HG03196 (cell line): ENCODE data around the gene GON7.
"Not testable (repeated sequence)": the region's sequence is repeated elsewhere in the genome, so short reads cannot be mapped to it uniquely, and the experiment has no call there.

Source experiments
- ATAC-seq: cut with Tn5 transposase; IDR thresholded peaks from one replicate; pipeline ENCODE4 v1.9.1; 2021; ENCODE audit not compliant: unreplicated experiment

GON7 gene, protein sequence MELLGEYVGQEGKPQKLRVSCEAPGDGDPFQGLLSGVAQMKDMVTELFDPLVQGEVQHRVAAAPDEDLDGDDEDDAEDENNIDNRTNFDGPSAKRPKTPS

DNA sequence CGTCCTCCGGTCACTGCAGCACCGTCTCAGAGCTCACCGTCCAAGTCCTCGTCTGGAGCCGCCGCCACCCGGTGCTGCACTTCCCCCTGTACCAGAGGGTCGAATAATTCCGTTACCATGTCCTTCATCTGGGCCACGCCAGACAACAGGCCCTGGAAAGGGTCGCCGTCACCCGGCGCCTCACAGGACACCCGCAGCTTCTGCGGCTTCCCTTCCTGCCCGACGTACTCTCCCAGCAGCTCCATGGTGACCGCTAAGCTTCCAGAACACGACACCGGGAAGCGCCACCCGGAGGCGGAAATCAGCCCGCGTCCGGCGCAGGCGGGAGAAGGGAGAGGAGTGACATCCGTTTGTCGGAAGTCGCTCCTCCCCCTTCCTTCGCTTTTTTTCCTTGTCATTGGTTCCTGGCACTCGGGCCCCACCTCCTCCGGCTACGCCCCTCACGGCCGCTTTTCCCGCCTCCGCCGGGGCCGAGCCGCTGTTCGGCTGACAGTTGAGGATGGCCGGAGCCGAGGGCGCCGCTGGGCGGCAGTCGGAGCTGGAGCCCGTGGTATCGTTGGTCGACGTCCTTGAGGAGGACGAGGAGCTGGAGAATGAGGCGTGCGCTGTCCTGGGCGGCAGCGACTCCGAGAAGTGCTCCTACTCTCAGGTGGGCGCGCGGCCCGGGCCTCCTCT, at the start of gene GON7, which contains the start of gene UBR7:
Gene GON7 (minus strand): TSS at position 273 of the 675 bp plus-strand sequence. CDS start 28 bp downstream, at position 245.
Gene UBR7 (plus strand): TSS at position 464 of the 675 bp plus-strand sequence. CDS start 36 bp downstream, at position 500.
- ATAC-seq: peak; percentile 77

DNA sequence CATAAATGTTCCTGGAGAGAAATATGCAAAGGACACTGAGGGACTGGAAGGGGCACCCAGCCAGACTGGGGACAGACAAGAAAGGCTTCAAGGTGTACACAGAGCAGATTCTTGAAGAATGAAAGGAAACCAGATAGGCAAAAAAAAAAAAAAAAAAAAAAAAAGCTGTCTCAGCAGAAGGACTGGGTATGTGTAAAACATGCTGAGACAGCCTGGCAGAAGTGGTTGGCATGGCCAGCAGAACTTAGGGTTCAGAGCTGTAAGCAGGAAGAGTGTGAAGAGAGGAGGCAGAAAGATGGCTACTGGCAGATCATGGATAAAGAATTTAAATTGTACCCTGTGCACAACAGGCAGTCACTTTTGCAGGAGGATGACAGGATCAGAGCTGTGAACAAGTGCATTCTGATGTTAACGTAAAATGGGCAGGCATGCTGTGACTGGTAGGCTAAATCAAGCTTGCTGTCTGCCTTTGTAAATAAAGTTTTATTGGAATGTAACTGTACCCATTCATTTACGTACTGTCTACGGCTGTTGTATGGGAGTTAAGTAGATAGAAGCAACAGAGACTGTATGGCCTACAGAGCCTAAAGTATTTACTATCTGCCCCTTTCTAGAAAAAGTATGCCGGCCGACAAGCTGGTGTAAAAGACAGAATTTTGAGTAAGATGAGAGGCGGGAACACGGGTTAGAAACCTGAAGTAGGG, 42.4 kb upstream of the GON7 start:
- ATAC-seq: no peak

DNA sequence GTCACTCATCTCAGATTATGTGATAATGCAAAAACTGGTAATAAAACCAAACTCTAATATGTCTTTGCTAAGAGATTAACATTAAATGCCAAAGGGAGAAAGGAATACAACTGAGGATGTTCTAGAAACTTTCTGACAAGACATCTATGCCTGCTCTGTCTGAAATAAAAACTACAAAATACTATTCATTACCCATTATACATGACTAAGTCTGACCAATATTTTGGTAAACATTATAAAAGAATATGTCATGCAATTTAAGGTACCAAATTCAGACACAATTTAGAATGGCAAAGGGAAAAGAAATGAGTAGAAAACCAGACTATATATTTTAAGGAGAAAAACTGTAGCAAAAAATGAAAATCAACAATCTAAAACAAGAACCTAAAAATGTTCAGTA, 39.7 kb upstream of the GON7 start:
- no peak for ATAC-seq

DNA sequence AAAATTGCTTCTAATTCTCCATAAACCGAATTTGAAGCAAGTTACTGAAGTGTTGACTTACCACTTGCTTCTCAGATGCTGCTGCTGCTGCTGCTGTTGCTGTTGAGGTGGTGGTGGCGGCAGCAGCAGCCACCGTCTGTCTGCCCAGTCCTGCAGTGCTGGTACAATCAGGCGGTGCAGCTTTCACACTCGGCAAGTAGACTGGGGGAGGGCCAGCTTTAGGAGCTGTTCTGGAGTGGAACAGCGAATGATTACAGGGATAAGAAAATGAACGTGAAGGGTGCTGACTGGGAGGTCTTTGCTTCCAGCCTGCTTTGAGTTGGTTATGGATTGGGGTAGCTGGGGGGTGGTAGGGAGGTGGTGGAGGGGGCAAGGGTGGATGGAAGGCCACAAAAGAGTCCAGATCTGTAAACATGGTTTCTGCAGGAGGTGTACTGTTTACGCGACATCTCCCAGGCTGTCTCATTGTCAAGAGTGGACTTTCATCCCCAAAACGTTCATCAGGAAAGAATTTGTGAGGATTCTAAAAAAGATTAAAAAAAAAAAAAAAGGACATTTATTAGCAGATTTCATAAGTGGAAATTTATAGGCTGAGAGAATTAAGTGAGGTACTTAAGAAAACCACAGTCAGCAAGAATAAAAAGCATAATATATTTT, 39.0 kb upstream of the GON7 start:
- no peak for ATAC-seq

DNA sequence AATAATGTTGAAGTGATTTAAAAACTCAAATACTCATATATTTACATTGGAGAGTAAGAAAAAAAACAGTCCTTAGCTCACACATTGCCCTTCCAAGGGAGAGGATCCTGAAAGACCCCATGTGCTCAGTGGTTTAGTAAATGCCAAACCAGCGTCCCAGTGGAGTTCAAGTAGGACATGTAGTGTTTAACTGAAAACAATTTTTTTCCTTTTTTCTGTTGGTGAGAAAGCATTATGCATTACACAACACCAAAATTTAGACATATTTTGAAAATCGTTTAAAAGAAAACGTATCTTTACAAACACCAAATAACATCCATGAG, 33.8 kb upstream of the GON7 start:
- ATAC-seq: no peak

DNA sequence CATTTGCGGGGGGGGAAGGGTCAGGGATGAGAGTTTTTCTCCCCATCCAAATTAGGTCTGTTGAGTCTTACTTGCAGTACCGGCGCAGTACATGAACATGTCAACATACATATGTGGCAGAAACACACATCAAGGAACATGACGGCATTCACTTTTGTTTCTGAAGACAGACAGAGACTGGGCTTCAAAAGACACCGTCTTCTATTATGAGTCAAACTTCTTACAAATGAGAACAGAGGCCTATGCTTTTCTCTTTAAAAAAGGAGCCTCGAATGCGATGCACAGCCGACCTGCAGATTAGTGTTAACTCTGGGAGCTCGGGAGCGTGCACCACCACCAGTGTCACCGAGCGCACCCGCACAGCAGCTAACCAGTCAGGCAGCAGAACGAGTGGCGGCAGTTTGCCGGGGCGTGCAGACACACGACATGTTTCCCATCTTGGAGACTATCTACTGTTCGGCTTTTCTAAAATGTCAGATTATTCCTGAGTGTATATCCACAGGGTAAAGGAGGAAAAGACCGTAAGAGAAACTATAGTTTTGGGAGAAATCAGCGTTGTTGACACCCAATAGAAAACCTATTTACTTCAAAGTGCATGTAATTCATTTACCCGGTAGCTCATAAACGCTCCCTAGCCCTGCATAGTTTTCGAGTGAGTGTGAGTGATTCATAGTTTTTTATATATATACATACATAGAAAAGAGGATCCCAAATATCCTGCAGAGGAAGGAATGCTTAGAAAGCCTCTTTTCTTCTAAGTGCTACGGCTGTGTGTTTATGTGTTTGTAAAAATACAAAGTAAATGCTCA, 33.2 kb upstream of the GON7 start:
- ATAC-seq: no peak

DNA sequence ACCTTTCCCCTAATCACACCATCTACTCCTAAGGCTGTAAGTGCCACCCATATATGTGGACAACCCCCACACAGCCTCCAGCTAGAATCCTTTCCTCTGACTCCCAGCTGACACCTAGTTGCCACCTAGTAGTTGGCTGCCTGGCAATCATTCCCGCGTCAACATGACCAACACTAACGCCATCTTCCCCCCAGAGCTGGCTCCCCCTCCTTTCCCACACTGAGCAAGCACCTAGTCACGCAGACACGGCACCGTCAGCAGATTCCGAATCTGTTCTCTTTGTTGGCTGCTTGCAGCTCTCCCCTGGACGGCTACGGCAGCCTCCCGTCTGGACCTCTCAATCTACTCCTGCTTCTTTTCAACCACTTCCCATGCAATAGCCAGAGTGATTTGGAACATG, 27.9 kb upstream of the GON7 start:
- no peak for ATAC-seq

DNA sequence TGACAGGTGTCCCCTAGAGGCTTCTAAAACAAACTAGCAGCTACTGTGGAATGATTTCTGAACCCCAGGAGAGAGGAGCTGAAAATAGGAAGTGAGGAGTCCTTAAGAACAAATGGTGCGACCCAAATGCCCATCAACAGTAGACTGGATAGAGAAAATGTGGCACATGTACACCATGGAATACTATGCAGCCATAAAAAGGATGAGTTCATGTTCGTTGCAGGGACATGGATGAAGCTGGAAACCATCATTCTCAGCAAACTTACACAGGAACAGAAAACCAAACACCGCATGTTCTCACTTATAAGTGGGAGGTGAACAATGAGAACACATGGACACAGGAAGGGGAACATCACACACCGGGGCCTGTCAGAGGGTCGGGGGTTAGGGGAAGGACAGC, 26.2 kb upstream of the GON7 start:
- ATAC-seq: not testable (repeated sequence)

DNA sequence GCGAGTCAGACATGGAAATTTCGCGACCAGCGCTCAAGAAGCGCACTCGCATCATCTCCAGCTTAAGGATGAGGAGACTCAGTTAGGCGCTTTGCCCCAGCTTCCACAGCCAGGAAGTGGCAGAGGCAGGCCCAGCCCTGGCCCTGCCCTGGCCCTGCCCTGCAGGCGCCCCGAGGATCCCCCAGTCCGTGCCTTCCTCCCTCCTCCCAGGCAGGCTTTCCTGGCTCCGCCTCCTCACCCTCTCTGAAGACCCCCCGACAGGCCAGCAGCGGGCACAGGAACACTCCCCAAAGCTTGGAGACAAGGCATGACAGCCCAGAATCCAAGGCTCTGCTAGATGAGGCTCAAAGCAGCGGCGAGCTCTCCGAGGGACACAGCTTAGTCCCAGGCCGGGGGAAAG, 25.3 kb upstream of the GON7 start:
- no peak for ATAC-seq

DNA sequence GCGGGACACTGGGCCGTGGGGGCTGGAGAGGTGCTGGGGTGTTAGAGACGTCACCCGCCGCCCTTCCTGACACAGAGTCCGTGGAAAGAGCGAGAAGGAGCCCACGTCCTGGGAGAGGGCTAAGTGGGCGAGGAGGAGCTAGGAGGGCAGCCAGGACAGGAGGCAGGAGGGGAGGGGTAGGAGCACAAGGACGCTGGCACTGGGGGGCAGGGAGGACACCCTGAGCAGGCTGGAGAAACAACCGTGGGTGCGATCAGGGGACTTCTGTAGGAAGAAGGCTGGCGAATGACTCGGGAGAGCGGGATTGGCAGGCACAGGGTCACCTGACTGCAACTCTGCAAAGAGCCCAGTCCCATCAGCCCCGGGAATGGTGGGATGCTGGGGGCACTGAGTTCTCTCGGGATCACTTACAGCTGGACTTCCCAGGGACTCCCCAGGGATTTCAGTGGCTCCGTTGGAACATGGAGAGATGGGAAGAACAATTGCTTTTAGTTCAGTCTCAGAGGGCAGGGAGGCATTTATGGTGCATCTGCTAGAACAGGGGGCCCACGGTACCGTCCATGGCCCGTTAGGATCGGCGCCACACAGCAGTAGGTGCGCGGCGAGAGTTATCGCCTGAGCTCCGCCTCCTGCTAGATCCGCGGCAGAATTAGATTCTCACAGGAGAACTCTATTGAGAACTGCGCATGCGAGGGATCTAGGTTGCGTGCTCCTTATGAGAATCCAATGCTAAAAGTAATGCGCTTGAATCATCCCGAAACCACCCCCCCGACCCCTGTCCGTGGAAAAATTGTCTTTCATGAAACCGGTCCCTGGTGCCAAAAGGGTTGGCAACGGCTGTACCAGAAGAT, 24.5 kb upstream of the GON7 start:
- no peak for ATAC-seq

DNA sequence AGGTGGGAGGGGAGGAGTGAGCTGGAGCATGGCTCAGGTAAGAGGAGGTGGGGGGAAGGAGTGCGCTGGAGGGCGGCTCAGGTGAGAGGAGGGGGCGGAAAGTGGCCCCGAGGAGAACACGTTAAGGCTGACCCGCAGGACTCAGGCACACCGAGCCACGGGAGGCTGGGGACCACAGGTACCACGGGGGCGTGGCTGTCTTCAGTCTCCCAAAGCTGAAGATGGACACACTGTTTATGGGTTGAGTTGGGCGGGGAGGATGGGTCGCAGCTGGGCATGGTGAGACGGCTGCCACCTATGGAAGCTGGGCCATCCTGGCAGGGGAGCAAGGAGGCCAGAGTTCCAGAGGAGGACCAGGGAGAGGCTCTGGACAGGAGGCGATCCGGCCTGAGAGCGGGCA, 23.7 kb upstream of the GON7 start:
- no peak for ATAC-seq

DNA sequence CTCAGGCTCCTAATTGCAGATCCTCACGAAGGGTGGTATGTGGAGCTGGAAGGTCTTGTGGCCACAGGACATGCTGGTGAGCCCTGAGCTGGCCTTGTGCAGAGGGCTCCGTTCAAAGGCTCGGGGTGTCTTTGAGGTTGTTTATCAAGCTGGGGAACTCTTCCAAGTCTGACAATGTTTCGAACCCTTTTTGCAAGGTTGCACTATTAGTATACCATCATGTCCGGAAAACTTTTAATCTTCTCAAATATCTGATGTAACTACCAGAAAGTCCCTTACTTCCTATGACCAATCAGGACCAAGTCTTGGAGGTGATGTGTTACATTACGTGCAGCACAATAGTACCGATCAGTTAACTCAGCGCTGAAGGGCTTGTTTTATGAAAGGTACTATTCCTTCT, 21.7 kb upstream of the GON7 start:
- ATAC-seq: no peak

DNA sequence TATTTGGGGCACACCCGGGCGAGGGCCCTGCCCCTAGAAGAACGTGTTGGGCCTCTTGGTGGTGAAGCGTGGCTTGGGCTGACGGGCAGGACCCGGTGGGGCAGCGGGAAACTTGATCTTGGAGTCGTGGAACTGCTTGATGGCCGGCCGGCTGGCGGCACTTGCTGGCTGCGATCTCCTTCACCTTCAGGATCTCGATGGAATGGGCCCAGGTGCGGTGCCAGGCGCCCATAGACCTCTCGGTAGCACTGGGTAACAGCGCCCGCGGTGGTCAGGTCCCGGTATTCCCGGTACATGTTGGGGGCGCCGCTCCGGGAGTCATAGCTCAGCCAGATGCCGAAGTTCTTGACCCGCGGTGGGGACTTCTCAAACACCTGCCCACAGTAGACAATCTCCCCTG, 16.7 kb upstream of the GON7 start:
- ATAC-seq: no peak

DNA sequence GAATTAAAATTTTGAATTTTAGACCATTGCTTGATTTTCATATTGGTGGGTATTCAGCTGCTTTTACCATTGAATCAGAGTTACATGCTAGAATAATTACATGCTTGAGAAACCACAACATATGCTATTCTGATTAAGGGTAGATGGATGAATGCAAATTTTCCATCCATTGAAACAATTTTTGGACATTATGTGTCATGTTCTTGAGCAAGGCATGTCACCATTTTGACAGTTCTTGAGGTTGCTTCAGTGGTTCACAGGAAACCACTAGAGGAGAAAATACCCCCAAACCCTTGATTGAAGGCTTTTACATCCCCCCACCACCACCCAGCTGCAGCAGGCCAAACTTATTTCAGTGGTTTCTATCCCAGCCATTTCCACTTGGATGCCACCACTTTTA, 13.6 kb upstream of the GON7 start:
- no peak for ATAC-seq

DNA sequence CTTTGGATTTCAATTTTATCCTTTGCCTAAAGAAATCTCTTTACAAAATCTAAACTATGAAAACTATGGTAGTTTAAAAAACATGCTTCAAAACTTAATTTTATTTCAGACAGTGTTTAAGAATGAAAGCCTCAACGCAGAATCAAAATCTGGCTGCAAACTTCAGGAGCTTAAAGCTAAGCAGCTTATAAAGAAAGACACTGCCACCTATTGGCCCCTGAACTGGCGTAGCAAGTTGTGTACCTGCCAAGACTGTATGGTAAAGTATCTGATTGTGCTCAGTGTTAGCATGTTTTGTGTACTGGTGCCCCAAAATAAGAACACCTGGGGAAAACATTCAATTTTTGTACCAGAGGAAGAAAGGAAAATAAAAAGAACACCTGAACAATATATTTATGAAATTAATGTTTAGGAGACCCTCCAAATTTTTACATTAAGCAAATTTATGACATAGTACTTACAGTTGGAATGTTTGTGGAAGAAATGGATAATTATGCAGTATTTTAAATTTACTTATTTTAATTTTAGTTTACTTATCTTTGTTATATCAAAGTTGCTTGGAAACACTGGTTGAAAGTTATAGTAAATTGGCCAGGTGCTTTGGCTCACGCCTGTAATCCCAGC, 12.3 kb upstream of the GON7 start:
- ATAC-seq: no peak

DNA sequence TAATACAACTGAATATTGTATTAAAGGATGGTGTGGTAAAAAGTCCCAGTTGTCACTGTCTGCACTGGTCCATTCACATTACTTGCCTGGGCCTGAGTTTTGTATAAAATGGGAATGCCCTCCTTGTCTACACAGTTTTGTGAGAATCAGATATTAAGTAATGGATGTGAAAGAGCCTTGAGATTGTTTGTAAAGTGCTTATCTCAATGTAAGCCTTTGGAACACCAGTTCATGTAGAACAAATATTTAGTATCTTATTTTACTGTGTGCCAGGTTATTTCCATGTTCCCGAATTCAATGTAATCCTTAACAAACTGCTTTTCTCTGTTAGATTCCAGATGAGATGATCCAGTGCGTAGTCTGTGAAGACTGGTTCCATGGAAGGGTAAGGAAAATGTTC, 7.7 kb upstream of the GON7 start:
- ATAC-seq: no peak

DNA sequence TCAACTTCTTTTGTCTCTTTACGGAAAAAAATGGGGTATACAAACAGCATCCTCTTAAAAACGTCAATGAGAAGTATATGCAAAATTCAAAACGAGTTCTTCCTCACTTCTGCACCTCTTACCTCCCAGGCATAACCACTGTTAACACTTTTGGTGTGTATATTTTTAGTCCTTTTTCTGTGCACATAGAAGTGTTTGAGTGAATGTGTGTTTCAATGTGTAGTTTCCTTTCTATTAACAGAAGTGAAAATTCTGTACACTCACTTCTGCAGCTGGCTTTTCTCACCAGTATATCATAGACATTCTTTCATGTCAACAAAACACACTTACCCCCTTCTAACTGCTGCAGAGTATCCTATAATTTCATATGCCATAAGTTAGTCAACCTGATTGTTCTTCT, 5.6 kb upstream of the GON7 start:
- ATAC-seq: peak; percentile 47

DNA sequence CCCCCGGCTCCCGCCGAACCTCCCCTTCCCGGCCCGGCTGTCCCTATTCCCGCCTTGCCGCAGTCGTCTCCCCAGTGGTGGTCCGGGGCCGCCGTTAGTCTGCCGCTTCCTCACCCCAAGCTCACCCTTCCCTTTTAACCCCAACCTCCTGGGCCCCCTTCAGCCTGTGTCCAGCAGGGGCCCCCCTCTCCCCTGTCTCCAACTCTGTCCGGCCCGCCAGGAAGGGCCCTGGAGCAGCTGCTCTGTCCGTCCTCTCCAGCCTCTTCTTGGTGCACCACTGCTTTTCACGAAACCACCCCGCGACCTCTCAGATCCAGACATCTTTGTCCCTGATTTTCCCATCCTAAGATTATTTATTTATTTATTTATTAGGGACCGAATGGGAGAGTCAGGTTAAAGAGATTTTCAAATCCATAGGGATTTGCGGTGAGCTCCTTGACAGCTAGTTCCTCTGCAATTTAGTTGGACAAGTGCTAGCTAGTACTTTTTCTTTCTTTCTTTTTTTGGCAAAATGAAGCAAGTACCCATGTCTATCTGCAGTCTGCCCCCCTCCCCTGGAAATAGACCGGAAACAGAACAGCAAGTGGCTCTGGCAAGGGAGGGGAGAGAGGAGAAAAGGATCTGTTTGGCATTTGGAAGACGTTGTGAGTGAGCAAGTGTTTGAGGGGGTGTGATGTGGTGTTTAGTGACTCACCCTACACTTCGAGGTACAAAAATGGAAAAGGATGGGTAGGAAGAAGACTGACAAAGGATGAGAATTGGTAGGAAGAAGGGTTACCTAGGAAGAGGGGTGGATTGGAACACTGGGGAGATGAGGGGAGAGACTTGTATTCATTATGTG, 823 bp upstream of the GON7 start:
- peak; percentile 47 for ATAC-seq

DNA sequence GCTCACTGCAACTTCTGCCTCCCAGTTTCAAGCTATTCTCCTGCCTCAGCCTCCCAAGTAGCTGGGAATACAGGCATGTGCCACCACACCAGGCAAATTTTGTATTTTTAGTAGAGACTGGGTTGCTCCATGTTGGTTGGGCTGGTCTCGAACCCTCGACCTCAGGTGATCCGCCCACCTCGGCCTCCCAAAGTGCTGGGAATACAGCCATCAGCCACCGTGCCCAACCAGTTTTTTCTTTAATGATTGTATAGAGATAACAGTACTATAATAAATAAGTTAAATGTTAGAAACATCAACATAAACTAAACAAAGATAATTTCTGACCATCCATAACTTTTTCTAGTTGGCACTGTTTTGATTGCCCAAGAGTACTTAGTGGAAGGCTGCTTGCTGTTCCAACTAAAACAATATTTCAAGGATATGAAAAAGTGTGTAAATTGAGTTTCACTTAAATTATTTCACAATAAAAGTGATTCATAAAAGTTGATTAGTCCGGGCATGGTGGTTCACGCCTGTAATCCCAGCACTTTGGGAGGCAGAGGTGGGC, 5.6 kb downstream of the GON7 start:
- ATAC-seq: no peak
